HG03159 (cell line): ENCODE data around the gene PLCD1.

Experiments
- ATAC-seq: cut with Tn5 transposase; IDR thresholded peaks from one replicate; pipeline ENCODE4 v1.9.1; 2021; ENCODE audit warnings: mild to moderate bottlenecking, moderate library complexity; ENCODE audit not compliant: unreplicated experiment

PLCD1 gene

GRCh38 chr3:38001456-38002081 is 27.9 kb downstream of the PLCD1 start:
- ATAC-seq = no peak

DNA sequence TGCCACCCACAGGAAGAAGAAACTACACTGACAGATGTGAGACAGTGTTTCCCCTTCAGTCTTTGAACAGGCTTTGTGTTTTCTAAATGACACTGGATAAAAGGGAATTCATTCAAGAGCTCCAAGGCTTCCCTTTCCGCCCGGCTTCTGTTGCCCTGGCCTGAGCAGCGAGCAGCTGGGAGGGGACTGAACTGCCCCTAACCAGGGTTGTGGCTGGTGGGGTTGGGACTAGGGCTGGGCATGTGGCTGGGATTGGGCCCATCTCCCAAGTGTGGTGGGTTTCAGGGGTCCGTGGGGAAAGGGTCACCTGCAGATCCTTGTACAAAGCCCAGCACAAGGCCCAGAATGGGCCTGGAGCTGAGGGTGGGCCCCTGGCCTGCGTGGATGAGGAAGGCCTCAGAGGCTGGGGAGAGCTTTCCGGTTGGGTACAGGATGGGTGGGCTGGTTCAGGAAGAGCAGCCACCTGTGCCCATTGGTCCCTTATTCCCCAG is 28.4 kb downstream of the PLCD1 start:
- ATAC-seq = no peak

- no peak for ATAC-seq
These were observed 29.1 kb downstream of the PLCD1 start for GRCh38 chr3:38000242-38000916.

- no peak for ATAC-seq
These were observed 29.6 kb downstream of the PLCD1 start for GRCh38 chr3:37999836-38000235.

- ATAC-seq = no peak
These were observed 31.6 kb downstream of the PLCD1 start for GRCh38 chr3:37997791-37998370.

GRCh38 chr3:37997342-37997741 is 32.1 kb downstream of the PLCD1 start:
- ATAC-seq = no peak

GRCh38 chr3:37996785-37997301 is 32.6 kb downstream of the PLCD1 start:
- peak; percentile 57 for ATAC-seq

DNA sequence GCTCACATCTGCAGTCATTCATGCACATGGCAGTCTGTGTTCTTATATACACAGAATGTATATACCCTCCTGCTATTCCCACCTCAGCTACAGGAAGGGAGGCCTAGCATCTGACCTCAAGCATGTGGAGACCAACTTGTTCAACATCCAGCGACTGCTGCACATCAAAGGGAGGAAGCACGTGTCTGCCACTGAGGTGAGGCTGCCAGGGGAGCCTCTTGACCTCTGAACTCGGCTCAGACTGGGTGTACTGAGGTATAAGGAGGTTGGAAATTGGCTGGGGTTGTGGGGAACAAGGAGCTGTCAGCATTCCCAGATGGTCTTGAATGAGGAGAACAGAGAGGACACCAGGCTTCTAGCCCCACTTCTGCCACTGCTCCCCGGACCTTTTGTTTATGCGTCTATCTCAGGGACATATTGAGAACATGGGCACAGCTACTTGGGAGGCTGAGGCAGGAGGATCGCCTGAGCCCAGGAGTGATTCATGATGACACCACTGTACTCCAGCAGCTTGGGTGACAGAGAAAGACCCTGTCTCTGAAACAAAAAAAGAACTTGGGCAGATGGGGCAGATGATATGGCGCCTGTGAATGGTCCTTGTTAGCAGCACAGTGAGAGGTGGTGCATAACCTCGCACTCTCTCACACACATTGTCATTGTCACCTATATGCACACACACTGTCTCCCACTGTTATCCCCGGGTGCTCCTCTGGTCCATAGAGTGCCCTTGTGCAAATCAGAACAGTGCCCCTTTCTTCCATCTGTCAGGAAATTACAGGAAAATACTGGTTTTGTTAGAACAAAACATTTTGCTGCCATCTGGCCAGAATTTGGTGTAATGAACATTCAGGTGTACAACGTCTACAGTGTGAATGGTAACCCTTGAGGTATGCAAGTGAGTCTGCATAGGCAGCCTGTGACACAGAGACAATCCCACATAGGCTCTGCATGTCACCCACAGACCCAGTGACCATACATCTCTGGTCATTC is 33.5 kb downstream of the PLCD1 start:
- no peak for ATAC-seq

DNA sequence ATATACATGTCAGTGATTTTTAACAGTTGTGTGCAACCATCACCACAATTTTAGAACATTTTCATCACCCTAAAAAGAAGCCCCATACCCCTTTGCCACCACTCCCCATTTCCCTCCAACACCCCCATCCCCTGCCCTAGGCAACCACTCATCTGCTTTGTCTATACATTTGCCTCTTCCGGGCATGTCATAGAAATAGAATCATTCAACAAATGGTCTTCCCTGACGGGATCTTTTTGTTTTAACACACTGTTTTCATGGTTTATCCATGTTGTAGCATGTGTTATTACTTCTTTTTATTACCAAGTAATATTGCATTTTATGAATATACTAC is 34.8 kb downstream of the PLCD1 start:
- no peak for ATAC-seq

DNA sequence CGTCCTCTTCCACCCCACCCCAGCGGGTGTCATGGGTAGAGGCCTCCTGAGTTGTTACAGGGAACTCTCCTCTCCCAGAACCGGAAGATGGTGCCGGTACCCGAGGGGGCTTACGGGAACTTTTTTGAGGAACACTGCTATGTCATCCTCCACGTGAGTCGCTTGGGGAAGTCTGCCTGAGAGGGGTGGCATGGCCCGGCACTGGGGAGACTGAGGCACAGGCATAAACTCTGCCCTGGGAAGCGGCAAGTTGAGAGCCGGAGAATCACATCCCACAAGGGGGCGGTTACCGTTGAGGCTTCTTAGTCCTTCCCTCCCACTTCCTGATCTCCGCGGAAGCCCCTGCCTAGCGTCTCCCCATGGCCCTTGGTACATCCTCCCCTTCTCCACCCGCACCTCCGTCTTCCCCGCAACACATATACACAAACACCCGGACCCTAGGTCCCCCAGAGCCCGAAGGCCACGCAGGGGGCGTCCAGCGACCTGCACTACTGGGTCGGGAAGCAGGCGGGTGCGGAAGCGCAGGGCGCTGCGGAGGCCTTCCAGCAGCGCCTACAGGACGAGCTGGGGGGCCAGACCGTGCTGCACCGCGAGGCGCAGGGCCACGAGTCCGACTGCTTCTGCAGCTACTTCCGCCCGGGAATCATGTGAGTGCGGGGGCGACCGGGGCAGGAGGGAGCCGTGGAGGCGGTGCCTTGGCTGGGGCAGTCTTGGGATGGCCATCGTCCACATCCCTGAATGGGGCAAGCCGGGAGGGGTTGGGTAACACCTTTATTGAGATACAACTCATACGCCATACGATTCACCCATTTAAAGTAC is 35.4 kb downstream of the PLCD1 start:
- peak; percentile 51 for ATAC-seq

GRCh38 chr3:37993460-37993819 is 36.0 kb downstream of the PLCD1 start:
- ATAC-seq = no peak

GRCh38 chr3:37993067-37993455 is 36.4 kb downstream of the PLCD1 start:
- no peak for ATAC-seq

- ATAC-seq = no peak
These were observed 37.0 kb downstream of the PLCD1 start for GRCh38 chr3:37992271-37993066.

DNA sequence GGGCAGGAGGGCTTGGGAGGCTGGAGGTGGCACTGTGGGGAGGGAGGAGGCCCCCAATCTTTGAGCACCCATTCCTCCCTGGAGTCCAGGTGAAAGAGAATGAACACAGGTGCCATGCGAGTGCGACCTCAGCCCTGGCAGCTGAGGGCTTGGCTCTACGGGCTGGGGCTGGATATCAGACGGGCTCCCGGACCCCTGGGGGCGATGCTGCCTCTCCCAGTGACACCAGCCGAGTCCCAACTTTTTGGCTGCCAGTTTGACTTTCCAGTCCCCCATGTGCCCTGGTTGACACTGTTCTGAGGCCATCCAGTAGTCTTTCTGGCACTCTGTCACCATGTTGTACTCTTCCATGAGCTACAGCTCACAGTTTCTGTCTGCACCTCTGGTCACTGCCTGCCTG is 37.6 kb downstream of the PLCD1 start:
- ATAC-seq = no peak

DNA sequence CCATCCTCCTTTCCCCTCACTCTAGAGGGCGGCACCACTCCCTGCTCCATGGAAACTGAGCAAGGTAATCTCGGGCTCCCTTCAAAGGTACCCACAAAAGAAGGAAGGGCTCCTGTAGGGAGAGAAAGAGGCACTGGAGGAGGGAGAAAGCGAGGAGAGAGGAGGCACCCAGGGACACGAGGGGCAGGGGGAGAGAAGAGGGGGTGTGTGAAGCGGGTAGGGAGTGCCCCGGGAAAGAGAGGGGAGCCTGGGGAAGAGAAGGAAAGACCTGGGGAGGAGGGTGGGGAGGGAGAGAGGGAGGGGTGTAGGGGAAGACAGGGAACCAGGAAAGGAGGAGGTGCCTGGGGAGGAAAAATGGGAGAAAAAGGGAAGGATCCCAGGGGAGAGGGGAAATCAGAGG is 38.3 kb downstream of the PLCD1 start:
- ATAC-seq = no peak

- ATAC-seq = no peak
These were observed 38.9 kb downstream of the PLCD1 start, which contains the start of gene VILL for GRCh38 chr3:37990527-37990926. Gene VILL (plus strand): TSS chr3:37990786. CDS start chr3:37993673, 2,887 bp downstream.

DNA sequence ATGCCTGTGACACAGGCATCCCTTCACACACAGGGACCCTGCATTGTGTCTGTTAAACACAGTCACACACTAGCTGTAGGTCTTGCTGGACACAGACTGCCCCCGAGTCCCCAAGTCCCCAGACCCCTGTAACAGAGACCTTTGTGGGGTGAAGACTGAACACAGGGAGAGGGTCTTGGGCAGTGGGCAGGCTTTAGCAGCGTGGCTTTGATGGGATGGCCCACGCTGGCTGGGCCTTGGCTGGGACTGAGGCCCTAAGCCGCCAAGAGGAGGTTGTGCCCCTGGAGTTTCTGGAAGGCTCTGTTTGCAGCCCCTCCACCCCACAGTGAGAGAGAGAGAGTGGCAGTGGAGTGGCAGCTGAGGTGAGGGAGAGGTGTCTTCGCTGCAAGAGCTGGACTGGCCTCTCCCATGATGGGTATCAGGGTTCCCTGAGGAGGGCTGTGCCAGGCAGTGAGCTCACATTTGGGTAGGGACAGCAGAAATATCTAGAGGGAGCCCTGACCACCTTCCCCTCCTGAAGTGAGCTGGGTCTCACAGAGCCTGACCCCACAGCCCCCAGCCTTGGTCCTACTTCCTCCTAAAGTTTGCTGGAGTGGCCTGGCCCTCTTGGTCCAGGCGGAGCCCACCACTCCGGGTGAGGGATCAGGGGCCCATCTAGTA is 39.5 kb downstream of the PLCD1 start:
- ATAC-seq = no peak

- no peak for ATAC-seq
These were observed 40.4 kb downstream of the PLCD1 start for GRCh38 chr3:37988931-37989525.
